ENCODE data around the gene SUCLG1.

SUCLG1 gene

GRCh38 chr2:84461310-84461709, 2.2 kb upstream of the SUCLG1 start:
- no peak for DNase-seq (ENCODE audit: low spot score)

- no peak for DNase-seq (ENCODE audit: low spot score)
These were observed 1.6 kb upstream of the SUCLG1 start for GRCh38 chr2:84460670-84461069.

- DNase-seq (ENCODE audit: low spot score) = no peak
These were observed 907 bp upstream of the SUCLG1 start for GRCh38 chr2:84459944-84460429.

- DNase-seq (ENCODE audit: low spot score) = peak; percentile 25
These were observed 496 bp downstream of the SUCLG1 start for GRCh38 chr2:84458551-84459017.

DNA sequence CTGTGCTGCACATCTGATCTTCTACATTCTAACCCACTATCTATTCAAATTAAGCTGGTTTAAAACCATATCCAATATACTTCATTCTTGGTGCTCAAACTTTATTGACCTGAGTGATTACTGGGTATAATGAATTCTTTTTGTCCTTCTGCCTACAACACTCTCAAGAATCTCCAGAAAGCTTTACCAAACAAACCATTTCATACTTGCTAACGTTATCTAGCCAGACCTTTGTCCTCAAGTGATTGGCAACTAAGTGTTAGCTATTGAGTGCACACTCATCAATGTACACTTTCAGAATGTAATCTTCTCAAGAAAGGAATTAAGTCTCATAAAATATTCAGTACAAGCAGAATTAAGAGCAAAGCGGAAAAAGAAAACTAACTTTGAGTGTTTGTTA, 1.4 kb downstream of the SUCLG1 start:
- no peak for DNase-seq (ENCODE audit: low spot score)

DNA sequence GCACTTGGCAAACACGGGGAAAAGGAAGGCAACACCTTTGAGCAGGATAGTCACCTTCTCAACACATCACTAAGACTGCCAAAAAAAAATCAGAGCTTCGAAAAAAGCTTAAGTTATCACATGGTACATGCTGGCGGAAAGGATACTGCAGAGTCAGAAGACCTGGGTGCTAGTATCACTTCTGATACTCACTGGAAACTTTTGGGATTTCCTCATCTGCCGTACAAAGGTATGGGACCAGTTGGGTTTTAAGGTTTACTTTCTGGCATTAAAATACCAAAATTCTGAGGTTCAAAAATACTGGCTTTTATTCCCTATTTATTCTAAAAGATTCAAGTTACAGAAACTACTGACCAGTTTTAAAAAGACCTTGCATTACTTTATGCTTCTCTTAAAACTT, 2.9 kb downstream of the SUCLG1 start:
- no peak for DNase-seq (ENCODE audit: low spot score)

DNA sequence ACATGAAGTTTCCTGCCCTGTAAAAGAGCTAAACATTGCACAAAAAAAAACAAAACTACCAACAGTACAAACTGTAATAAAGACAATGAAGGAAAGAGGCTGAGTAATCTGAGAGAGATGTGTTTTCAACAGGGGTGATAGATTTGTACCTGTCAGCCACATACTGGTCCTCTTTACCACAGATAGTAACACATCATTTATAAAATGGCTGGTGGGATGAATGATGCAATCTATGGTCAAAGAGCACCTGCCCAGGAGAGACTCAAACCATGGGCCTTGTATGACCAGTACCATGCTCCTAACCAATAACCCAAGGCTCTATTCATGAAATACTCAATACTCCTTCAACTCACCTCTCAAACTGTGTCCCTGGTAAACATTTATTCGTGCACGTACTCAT, 4.5 kb downstream of the SUCLG1 start:
- DNase-seq (ENCODE audit: low spot score) = no peak

GRCh38 chr2:84452624-84453023, 6.5 kb downstream of the SUCLG1 start:
- DNase-seq (ENCODE audit: low spot score) = no peak

GRCh38 chr2:84451579-84451978, 7.5 kb downstream of the SUCLG1 start:
- peak; percentile 55 for DNase-seq (ENCODE audit: low spot score)

- DNase-seq (ENCODE audit: low spot score) = no peak
These were observed 8.5 kb downstream of the SUCLG1 start for GRCh38 chr2:84450288-84451227.

- DNase-seq (ENCODE audit: low spot score) = no peak
These were observed 9.4 kb downstream of the SUCLG1 start for GRCh38 chr2:84449711-84450110.

DNA sequence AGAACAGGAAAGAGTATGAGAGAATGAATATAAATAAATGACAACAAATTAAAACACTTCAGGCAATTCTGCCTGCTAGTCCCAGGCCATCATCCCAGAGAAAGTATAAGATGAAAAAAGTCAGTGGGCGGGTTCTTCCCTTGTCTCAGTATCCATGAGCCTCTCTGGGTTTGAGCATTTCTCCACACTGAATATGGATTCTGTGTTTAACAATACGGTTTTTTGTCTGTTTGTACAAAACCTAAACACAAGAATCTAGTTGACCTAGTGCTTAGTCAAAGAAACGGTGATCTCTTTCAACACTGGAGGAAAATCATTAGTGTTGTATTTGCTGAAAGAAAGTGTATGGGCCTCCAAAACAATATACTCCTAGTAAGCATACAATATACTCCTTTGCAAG, 10.0 kb downstream of the SUCLG1 start:
- DNase-seq (ENCODE audit: low spot score) = no peak

- no peak for DNase-seq (ENCODE audit: low spot score)
These were observed 15.6 kb downstream of the SUCLG1 start for GRCh38 chr2:84443477-84443876.

GRCh38 chr2:84442888-84443287, 16.2 kb downstream of the SUCLG1 start:
- no peak for DNase-seq (ENCODE audit: low spot score)

DNA sequence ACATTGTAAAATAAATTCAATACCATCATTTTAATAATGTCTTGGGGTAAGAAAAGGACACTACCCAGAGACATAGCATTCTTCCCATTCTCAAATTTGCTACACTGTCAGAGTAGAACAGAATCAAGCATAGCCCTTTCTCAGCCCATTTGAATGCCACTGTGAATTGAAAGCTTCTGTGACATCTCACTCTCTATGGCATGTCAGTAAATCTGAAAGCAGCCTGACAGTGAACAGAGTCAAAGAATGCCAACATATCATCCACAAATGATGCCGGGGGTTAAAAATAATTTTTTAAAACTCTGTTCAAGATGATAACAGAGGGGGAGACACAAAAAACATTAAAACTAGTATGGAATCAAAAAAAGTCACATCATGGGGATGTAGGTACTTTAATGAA, 17.6 kb downstream of the SUCLG1 start:
- DNase-seq (ENCODE audit: low spot score) = no peak

- DNase-seq (ENCODE audit: low spot score) = no peak
These were observed 18.0 kb downstream of the SUCLG1 start for GRCh38 chr2:84441036-84441435.

- DNase-seq (ENCODE audit: low spot score) = no peak
These were observed 23.6 kb downstream of the SUCLG1 start for GRCh38 chr2:84435345-84436025.

- no peak for DNase-seq (ENCODE audit: low spot score)
These were observed 29.8 kb downstream of the SUCLG1 start for GRCh38 chr2:84429328-84429727.

DNA sequence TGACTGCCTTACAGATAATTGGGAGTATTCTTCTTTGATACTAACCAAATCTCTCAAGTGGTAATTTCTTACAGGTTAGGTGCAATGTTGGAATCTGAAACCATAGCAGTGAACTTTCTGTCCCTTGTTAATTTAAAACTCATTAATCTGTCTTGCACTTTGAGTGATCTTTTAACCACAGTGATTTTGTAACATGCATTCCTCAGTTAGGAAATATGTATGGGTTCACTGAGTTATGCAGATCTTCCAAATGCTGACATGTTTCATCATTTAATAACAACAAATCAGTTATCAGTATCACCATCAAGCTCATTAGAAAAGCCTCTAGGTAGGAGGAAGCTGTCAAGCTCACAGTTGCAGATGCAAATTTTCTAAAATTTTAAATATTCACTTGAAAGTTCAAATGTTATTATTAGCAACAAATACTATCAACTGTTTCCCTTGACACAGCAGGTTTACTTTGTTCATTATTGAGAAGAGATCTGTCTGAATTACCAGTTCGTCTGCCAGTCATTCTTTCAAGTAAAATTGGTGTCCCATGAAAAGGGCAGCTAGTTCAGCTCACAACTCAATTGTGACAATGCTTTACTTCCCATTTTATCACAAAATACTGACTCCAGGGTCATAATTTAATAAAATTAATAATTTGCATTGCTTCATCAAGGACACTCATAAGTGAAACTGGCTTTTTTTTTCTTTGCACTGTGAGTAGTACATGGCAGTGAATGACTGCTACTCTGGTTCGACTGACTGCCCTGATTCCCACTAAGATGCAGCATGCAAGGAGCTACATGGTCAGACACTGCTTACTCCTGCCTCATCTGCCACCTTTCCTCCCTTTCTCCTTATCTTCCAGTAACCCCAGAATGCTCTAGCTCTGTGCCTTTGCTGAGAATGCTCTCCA, 31.6 kb downstream of the SUCLG1 start:
- no peak for DNase-seq (ENCODE audit: low spot score)

DNA sequence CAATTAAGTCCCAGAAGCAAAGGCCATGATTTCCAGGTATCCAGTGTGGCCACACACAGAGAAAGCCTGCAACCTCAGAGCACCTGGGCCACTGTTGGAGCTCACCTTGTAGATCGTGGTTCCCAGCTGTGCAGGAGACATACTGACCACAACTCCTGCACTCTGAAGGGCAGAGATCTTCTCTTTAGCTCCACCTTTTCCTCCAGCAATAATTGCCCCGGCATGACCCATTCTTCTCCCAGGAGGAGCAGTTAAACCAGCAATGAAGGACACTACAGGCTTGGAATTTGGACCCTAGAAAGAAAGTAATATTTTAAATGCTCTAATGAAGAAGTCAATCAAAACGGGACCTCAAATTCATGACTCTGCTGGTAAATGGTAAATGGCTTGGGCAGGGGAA, 33.8 kb downstream of the SUCLG1 start:
- no peak for DNase-seq (ENCODE audit: low spot score)

- no peak for DNase-seq (ENCODE audit: low spot score)
These were observed 34.9 kb downstream of the SUCLG1 start for GRCh38 chr2:84424152-84424551.

GRCh38 chr2:84421791-84422190, 37.3 kb downstream of the SUCLG1 start:
- no peak for DNase-seq (ENCODE audit: low spot score)
